DND-41 (cell line): ENCODE measurements around the gene PRKAB1.

Experiments used
- EZH2 ChIP-seq: IDR thresholded peaks from 3 replicates; pipeline ENCODE4 v1.6.1; 2012; ENCODE audit warnings: borderline replicate concordance, low read depth, mild to moderate bottlenecking, moderate library complexity, low read length, inconsistent platforms; ENCODE audit not compliant: severe bottlenecking
- TF ChIP-seq, protein P1 (sequence below): IDR thresholded peaks from 2 replicates; pipeline ENCODE4 v1.5.1; 2012; ENCODE audit warnings: borderline replicate concordance, low read length, moderate library complexity, mild to moderate bottlenecking; ENCODE audit not compliant: poor library complexity, severe bottlenecking; ENCODE audit errors: extremely low read depth

- TF ChIP-seq, protein P1, sequence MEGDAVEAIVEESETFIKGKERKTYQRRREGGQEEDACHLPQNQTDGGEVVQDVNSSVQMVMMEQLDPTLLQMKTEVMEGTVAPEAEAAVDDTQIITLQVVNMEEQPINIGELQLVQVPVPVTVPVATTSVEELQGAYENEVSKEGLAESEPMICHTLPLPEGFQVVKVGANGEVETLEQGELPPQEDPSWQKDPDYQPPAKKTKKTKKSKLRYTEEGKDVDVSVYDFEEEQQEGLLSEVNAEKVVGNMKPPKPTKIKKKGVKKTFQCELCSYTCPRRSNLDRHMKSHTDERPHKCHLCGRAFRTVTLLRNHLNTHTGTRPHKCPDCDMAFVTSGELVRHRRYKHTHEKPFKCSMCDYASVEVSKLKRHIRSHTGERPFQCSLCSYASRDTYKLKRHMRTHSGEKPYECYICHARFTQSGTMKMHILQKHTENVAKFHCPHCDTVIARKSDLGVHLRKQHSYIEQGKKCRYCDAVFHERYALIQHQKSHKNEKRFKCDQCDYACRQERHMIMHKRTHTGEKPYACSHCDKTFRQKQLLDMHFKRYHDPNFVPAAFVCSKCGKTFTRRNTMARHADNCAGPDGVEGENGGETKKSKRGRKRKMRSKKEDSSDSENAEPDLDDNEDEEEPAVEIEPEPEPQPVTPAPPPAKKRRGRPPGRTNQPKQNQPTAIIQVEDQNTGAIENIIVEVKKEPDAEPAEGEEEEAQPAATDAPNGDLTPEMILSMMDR: no peak
- no peak for TF ChIP-seq EZH2
Observed at GRCh38 chr12:119684711-119685369, 16.9 kb downstream of the PRKAB1 start.
